GM19438 (cell line): ENCODE data around the gene CTPS2.
A peak's percentile ranks its signal among the peaks of the same experiment; 100 is the strongest.
"Not testable (repeated sequence)": the region's sequence is repeated elsewhere in the genome, so short reads cannot be mapped to it uniquely, and the experiment has no call there.

ENCODE experiments used
- ATAC-seq: cut with Tn5 transposase; IDR thresholded peaks from one replicate; pipeline ENCODE4 v1.9.1; 2021; ENCODE audit warnings: low read depth; ENCODE audit not compliant: unreplicated experiment

The CTPS2 gene, protein sequence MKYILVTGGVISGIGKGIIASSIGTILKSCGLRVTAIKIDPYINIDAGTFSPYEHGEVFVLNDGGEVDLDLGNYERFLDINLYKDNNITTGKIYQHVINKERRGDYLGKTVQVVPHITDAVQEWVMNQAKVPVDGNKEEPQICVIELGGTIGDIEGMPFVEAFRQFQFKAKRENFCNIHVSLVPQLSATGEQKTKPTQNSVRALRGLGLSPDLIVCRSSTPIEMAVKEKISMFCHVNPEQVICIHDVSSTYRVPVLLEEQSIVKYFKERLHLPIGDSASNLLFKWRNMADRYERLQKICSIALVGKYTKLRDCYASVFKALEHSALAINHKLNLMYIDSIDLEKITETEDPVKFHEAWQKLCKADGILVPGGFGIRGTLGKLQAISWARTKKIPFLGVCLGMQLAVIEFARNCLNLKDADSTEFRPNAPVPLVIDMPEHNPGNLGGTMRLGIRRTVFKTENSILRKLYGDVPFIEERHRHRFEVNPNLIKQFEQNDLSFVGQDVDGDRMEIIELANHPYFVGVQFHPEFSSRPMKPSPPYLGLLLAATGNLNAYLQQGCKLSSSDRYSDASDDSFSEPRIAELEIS

DNA sequence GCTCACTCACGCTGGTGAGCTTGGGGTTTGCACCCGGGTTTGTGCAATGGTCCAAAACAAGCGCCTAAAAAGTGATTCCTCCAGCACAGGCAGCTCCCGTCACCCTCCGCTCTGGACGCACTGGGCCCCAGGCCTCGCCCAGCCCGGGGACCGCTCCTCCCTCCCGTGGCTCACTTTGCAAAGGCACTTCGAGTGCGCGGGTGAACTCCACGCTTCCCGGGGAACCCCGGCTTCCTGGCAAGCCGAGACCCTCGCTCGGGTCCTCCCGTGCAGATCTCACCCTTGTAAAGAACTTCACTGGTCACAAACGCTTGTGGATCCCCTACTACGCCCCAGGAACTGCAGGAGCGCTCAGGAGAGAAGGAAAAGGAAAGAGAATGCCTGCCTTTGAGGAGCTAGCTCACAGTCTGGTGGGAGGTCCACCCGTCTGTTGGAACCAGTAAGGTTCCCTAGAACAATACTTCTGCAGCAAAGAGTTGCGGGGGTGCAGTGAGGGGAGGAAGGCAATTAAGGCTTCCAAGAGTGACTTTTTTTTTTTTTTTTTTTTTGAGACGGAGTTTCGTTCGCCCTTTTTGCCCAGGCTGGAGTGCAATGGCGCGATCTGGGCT is at the start of gene CTPS2:
Gene CTPS2, minus strand, starts transcription at position 122 of the 608 bp plus-strand sequence. CDS start 9,767 bp downstream, outside the sequence.
- ATAC-seq, result peak; percentile 87

DNA sequence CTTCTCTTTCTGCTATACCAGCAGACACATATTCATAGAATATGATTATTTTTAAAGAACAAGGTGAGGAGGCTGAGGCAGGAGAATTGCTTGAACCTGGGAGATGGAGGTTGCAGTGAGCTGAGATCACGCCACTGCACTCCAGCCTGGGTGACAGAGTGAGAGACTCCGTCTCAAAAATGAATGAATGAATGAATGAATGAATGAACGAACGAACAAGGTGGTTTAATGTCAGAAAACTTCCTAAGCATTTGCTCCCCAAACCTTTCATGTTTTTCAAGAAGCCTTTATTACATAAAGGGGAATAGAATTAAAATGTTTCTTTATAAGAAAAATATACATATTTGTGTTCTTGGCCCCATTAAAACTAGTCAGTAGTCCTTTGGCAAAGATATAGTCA is 49.0 kb upstream of the CTPS2 start:
- ATAC-seq, result not testable (repeated sequence)

DNA sequence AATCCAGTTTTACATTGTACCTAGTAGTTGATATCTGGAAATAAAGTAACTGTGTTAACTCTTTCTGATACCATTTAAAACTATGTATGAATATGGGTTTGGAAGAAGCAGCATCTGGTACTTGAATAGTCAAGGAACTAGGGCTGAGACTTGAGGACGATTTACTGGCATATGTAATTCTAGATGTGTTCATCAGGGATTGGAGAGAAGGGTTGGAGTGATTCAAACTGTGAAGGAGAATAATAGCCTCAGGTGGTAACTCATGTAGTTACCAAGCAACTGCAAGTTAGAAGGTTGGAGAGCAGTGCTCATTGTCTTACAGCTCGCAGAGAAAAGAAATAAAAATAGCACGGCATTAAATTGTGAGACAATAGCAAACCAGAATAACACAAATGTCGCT is 44.3 kb upstream of the CTPS2 start:
- no peak for ATAC-seq

- no peak for ATAC-seq
These were observed 41.5 kb upstream of the CTPS2 start for GRCh38 chrX:16754019-16754418.

DNA sequence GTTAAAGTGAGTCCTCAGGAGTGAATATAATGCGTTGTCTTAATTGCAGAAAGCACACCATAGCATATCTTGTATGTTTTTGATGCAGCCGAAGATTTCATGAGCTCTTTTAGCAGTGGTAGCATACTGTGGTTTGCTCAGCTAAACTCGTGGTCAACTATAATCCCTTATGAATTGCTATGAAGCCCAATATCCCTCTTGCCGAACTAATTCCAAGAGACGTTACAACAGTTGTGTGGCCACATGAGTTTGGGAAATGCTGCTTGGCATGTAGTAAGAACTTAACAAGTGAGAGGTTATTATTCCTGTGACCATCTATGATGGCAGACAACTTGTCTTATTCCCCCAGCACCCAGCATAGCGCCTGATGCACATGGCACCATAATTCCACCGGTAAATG is 37.7 kb upstream of the CTPS2 start:
- ATAC-seq, result no peak

DNA sequence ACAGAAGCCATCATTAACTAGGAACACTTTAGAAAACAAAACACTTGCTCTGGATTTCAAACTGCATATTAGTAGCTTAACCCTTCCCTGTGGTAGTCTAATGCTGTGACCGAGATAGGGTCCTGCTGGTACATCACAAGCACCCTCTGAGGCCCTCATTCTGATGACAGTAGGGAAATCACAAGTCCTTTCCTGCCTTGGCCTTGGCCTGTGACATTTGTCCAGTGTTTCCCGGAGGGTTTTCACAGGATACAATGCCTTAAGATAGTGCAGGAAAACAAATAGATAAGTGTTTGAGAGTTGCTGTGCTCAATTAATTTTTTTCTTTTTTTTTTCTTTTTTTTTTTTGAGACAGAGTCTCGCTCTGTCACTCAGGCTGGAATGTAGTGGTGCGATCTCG is 36.0 kb upstream of the CTPS2 start:
- ATAC-seq, result no peak

GRCh38 chrX:16745659-16746058 is 33.2 kb upstream of the CTPS2 start:
- no peak for ATAC-seq

DNA sequence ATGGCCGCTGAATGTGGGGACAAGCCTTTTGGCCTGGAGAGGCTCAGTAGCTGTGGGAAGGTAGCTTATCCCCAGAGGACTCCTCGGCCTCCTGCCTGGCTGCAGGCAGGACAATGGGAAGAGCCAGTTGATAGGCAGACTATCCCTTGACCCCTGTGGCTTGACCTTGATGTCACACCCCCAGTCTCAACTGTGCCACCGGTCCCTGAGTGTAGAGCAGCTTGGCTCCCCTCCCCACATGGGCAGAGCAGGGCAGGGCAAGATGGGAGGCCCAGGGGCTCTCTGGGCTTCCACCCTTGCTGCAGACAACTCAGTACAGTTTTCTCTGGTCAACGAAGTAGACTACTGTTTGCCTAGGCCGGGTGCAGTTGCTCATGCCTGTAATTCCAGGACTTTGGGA is 32.6 kb upstream of the CTPS2 start:
- no peak for ATAC-seq

- ATAC-seq, result no peak
These were observed 31.3 kb upstream of the CTPS2 start for GRCh38 chrX:16743604-16744325.

- no peak for ATAC-seq
These were observed 27.1 kb upstream of the CTPS2 start for GRCh38 chrX:16739574-16739973.

- no peak for ATAC-seq
These were observed 24.6 kb upstream of the CTPS2 start for GRCh38 chrX:16737024-16737423.

GRCh38 chrX:16733013-16733412 is 20.5 kb upstream of the CTPS2 start:
- no peak for ATAC-seq

DNA sequence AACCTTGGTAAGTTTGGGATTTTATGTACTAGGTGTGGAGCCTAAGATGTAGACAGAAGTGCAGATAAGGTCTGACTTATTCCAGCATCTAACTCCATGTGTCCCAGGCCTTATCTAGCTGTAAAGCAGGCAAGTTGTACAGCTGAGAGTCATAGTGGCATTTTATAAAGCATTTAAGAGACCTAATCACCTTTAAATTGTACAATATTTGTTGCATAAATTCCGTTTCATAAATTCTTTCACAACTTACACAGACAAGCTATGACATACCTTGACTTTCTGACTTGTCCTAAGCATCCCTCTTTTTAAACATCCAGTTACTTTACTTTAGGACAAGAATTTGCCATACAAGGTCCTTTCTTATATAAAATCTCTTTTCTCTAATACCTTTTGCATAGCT is 18.0 kb upstream of the CTPS2 start:
- no peak for ATAC-seq

- no peak for ATAC-seq
These were observed 15.2 kb upstream of the CTPS2 start for GRCh38 chrX:16727637-16728036.

DNA sequence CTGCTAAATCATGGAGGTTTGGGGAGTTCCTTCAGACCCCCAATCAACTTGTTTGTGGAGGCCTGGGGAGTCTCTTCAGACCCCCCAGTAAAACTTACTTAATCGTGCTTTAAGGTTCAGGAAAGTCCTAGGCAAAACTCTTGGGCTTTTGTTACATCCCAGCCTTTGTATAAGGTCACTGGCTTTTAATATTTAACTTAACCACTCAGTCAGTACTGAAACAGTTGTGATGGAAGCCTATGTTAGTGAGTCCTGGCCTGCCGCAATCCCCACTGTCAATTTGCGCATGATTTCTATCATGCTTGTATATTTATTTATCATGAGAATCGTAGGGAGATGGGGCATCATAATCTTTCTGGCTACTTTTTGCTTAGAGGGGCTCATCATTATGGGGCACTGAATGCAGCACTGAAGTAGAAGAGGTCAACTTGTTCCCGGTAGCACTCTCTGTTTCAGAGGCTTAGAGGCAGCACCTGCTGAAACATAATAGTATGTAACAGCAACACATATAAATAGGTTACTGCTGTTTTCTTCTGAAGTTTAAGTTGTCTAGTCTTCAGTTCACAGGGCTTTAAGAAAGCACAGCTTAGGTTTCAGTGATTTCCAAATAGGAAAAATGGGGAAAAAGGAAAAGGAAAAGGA is 14.0 kb upstream of the CTPS2 start:
- ATAC-seq, result peak; percentile 85

GRCh38 chrX:16725072-16725471 is 12.6 kb upstream of the CTPS2 start:
- ATAC-seq, result no peak

DNA sequence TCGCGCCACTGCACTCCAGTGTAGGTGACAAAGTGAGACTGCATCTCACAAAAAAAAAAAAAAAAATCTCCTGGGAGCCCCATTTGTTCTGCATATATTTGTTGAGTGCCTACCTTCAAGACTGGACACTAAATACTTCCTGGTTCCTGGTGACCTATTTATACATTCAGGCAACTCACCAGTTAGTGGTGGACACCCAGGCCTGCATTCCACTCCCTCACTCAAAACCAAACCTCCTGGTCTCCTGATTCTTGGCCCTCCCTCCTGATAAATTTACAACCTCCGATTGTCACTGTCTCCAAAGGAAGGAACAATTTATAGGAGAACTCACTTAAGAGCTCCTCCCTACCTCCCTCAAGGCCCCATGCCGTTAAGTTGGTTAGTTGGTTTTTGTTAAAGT is 10.0 kb upstream of the CTPS2 start:
- no peak for ATAC-seq

DNA sequence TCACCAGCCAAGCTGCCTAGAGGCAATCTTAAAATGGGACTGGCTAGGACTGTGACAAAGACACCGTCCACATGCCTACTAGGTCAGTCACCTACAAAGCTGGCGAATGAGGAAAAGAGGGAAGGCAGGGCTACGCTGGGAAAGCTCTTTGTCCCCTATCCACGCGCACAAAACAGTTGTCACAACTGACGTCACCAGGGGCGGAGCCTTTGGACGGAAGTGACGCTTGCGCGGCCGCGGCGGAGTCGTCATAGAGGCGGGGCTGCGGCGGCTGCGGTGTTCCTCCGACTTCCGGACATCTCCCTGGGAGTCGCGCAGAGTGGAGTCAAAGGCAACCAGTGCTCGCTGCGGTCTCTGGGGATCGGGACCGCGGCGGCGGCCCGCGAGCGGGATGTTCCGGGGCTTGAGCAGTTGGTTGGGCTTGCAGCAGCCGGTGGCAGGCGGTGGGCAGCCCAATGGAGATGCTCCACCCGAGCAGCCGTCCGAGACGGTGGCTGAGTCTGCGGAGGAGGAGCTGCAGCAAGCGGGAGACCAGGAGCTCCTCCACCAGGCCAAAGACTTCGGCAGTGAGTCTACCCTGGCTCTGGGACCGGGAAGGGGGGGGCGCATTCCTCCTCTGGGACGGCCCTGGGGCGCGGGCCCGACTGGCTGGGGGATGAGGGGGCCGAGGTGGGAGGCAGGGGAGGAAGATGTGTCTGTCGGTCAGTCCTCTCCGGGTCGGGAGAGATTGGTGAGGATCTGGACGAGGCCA is 7.0 kb upstream of the CTPS2 start, which contains the start of gene SYAP1:
Gene SYAP1, plus strand, starts transcription at position 279 of the 751 bp plus-strand sequence. Its CDS starts 113 bp downstream, at position 392.
- ATAC-seq, result peak; percentile 98

DNA sequence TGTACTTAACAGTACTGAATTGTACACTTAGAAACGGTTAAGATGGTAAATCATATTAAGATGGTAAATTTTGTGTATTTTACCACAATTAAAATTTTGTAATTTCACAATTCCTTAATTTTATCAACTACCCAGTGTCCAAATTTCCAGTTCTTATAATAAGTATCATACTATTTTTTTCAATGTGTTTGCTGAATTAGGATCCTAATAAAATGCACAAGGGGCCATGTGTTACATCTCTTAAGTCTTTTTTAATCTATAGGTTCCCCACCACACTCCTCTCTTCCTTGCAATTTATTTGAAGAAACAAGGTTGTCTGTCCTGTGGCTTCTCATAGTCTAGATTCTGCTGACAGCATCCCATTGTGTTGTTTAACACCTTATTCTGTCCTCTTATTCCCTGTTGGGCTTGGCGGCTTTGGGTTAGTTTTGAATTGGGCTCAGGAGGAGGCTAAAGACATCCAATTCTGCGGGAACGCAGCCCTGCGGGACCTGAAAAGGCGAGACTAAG is 6.4 kb upstream of the CTPS2 start:
- ATAC-seq, result no peak

DNA sequence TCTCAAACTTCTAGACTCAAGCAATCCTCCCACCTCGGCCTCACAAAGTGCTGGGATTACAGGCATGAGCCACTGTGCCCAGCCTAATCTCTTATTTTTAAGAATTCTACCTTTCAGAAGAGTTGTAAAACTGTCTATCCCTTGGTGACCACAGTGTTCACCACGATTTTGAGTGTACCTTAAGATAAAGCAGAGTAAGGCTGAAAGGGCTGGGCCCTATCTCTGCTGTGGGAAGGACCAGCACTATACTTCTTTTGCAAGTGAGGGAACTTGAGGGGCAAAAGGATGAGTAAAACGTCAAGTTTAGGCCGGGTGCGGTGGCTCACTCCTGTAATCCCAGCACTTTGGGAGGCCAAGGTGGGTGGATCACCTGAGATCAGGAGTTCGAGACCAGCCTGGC is 4.0 kb upstream of the CTPS2 start:
- ATAC-seq, result not testable (repeated sequence)
